CD4-positive, alpha-beta T cell treated with Interleukin-2 at 100 ng/mL for 4 hours (primary cell): ENCODE results near the gene IRF2BP1.

Source experiments
- DNase-seq: peaks from one replicate; pipeline ENCODE4 v3.0.0-alpha.2; 2020; ENCODE audit warnings: low spot score

Gene IRF2BP1, protein sequence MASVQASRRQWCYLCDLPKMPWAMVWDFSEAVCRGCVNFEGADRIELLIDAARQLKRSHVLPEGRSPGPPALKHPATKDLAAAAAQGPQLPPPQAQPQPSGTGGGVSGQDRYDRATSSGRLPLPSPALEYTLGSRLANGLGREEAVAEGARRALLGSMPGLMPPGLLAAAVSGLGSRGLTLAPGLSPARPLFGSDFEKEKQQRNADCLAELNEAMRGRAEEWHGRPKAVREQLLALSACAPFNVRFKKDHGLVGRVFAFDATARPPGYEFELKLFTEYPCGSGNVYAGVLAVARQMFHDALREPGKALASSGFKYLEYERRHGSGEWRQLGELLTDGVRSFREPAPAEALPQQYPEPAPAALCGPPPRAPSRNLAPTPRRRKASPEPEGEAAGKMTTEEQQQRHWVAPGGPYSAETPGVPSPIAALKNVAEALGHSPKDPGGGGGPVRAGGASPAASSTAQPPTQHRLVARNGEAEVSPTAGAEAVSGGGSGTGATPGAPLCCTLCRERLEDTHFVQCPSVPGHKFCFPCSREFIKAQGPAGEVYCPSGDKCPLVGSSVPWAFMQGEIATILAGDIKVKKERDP

GRCh38 chr19:45885556-45886426 is at the start of gene IRF2BP1:
IRF2BP1 (minus strand) TSS chr19:45886141; CDS start chr19:45885774, 367 bp downstream.
- peak; percentile 91 for DNase-seq

GRCh38 chr19:45935267-45935666 is 49.3 kb upstream of the IRF2BP1 start:
- no peak for DNase-seq

- DNase-seq, result no peak
Measured at GRCh38 chr19:45934551-45935230, 48.8 kb upstream of the IRF2BP1 start.

DNA sequence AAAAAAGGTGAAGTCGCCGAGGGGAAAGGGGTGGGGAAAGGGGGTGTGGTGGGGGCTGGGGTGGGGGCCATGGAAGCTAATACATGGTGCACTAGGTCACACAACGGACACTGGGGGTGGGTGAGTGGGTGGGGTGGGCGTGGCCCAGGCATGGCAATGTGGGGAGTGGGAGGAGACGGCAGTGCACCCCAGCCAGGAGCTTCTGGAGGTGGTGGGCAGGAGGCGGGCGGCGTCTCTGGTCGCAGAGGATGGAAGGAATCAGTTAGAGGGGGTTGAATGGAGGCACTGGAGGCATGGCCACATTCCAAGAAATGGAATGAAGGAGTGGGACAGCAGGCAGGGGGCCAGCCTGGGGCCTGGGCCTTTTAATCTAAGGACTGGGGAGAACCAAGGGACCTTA is 47.8 kb upstream of the IRF2BP1 start:
- no peak for DNase-seq

- no peak for DNase-seq
Measured at GRCh38 chr19:45931055-45931454, 45.1 kb upstream of the IRF2BP1 start.

DNA sequence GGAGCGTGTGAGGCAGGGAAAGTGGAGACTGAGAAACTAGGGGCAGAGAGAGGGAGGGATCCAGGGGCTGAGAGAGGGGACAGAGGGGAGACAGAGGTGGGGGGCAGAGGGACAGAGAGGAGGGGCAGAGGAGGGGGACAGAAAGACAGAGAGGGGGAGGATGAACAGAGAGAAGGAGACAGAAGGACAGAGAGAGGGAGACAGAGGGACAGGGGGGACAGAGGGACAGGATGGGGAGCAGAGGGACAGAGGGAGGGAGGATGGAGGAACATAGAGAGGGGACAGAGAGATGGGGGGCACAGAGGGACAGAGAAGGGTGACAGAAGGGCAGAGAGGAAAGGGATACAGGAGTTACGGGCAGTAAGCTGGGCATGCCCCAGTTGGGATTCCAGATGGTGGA is 43.3 kb upstream of the IRF2BP1 start:
- DNase-seq, result no peak

DNA sequence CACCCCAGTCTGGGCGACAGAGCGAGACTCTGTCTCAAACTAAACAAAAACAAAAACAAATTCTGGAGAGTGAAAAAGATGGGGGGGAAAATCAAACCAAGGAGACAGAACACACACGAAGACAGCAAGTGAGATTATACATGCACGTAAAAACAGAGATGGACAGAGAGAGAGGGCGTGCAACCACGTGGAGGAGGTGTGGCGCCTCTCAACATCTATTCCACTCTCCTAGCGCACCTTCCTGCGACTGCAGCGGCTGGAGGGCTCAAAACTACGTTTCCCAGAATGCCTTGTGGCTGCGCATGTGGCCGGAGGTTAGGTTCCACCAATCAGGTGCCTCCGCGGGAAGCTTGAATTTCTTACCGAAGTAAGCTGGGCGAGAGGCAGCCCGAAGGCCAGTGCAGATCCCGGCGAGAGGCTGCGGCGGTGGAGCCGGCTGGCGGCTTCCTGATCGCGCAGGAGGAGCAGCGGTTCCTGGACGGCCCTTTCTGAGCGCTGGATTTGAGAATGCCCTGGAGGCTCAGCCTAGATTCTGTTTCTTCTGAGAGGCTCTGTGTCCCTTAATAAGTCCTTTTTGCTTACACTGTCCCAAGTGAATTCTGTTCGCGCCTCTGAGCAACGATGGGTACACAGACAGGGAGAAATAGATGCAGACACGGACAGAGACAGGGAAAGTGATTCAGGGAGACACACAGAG is 41.8 kb upstream of the IRF2BP1 start:
- DNase-seq, result peak; percentile 94

- no peak for DNase-seq
Measured at GRCh38 chr19:45924891-45925447, 39.0 kb upstream of the IRF2BP1 start.

DNA sequence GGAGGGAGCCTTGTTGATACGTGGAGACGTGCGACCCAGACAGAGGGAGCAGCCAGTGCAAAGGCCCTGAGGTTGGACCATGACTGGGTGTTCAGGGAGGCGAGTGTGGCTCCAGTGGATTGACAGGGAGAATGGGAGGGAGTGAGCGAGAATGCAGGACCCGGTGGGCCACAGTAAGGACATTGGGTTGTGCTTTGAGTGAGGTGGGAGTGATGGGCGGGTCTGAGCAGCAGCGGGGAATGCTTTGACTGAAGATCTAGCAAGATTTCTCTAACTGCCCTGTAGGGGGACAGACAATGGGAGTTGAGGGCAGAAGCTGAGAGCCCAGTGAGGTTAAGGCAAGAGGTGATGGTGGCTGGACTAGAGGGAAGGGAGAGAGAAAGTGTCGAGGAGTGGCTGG is 36.3 kb upstream of the IRF2BP1 start:
- DNase-seq, result no peak

- no peak for DNase-seq
Measured at GRCh38 chr19:45920458-45920857, 34.5 kb upstream of the IRF2BP1 start.

GRCh38 chr19:45919678-45920077 is 33.7 kb upstream of the IRF2BP1 start:
- no peak for DNase-seq

DNA sequence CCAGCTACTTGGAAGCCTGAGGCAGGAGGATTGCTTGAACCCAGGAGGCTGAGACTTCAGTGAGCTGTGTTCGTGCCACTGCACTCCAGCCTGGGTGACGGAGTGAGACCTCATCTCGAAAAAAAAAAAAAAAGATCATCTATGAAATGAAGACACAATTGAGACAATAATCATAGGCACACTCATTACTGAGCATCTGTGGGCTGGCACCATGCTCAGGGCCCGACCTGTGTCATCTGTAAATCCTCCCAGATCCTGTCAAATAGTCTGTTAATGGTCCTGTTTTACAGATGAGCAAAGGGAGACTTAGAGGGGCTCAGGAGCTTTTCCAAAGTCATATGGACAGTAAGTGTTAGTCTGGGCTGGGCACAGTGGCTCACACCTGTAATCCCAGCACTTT is 32.8 kb upstream of the IRF2BP1 start:
- no peak for DNase-seq

DNA sequence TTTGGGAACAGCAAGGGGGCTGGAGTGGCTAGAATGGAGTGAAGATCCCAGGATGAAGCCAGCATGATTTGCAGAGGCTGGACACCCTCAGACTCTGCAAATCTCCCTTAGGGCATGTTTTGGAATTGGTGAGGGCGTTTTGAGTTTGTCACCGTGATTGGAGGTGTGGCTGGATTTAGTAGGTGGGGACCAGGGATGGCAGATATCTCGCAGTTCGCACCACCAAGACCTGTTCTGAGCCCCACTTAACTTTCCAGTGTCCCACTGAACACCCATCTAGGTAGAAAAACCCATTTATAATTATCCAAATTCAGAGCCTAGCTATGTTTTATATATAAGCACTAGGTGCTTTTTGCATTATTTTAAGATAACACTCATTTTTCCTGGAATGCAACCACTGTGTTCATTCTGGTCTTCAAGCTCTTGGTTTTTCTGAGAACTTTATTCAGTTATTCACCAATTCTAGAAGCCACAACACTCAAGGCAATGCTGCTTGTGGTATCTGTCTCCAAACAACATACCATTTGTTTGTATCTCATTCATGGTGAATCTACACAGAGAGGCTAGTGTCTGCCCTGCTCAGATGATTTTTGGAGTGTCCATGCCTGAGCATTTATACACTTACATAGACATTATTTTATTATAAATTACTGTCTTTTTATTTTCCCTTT is 31.6 kb upstream of the IRF2BP1 start:
- DNase-seq, result no peak

- no peak for DNase-seq
Measured at GRCh38 chr19:45913874-45914830, 28.2 kb upstream of the IRF2BP1 start, which contains the start of gene NANOS2. NANOS2 (minus strand) TSS chr19:45914778; CDS start chr19:45914693, 85 bp downstream.

DNA sequence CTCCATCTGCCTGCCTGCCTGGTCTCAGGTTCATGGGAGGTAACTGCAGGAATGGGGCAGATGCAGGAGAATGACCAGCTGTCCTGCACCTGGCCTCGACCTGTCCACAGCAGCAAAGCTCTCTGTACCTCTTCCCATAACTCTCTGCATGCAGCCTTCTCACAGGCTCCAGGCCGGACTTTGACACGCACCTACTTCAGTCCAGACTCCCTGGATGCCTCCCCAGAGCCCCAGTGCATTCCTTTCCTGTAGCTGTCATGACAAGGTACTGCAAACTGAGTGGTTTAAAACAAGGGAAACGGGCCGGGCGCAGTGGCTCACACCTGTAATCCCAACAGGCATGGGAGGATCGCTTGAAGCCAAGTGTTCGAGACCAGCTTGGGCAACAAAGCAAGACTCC is 25.4 kb upstream of the IRF2BP1 start:
- DNase-seq, result no peak

GRCh38 chr19:45908956-45909355 is 23.0 kb upstream of the IRF2BP1 start:
- DNase-seq, result no peak

GRCh38 chr19:45906221-45906620 is 20.3 kb upstream of the IRF2BP1 start:
- DNase-seq, result no peak

DNA sequence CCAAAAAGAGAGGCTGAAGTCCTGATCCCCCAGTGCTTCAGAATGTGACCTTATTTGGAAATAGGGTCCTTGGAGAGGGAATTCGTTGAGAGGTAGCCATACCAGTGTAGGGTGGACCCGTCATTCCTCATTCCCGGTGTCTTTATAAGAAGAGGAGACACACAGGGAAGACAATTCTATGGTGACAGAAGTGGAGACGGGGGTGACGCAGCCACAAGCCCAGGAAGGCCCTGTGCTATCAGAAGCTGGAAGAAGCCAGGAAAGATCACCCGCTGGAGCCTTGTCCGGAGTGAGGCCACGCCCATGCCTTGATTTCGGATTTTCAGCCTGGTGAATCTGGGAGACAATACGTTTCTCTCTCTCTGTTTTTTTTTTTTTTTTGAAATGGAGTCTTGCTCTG is 19.1 kb upstream of the IRF2BP1 start:
- no peak for DNase-seq
